ENCODE results near the gene CD320.
A peak's percentile ranks its signal among the peaks of the same experiment; 100 is the strongest.
"Not testable (repeated sequence)": the region's sequence is repeated elsewhere in the genome, so short reads cannot be mapped to it uniquely, and the experiment has no call there.

Gene CD320

GRCh38 chr19:8307965-8308866, at the start of gene CD320:
CD320 (minus strand) TSS chr19:8308358; CDS start chr19:8308290, 68 bp downstream.
- FAIRE-seq (peak; percentile 92), DNase-seq (ENCODE audit: extremely low spot score, insufficient read length, low read depth) (peak; percentile 89)

DNA sequence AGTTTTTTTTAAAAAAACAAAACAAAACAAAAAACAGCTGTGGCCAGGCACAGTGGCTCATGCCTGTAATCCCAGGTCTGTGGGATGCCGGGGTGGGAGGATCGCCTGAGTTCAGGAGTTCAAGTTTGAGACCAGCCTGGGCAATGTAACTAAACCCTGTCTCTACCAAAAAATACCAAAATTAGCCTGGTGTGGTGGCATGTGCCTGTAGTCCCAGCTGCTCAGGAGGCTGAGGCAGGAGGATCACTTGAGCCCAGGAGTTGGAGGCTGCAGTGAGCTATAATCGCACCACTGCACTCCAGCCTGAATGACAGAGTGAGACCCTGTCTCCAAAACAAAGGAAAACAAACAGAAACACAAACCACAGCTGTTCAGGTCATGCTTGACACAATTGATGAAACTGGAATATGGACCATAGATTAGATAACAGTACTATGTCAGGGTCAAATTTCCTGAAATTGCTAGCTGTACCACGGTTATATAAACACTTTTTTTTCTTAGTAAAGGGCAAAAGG, 48.9 kb upstream of the CD320 start:
- FAIRE-seq = no peak
- DNase-seq (ENCODE audit: extremely low spot score, insufficient read length, low read depth) = no peak

DNA sequence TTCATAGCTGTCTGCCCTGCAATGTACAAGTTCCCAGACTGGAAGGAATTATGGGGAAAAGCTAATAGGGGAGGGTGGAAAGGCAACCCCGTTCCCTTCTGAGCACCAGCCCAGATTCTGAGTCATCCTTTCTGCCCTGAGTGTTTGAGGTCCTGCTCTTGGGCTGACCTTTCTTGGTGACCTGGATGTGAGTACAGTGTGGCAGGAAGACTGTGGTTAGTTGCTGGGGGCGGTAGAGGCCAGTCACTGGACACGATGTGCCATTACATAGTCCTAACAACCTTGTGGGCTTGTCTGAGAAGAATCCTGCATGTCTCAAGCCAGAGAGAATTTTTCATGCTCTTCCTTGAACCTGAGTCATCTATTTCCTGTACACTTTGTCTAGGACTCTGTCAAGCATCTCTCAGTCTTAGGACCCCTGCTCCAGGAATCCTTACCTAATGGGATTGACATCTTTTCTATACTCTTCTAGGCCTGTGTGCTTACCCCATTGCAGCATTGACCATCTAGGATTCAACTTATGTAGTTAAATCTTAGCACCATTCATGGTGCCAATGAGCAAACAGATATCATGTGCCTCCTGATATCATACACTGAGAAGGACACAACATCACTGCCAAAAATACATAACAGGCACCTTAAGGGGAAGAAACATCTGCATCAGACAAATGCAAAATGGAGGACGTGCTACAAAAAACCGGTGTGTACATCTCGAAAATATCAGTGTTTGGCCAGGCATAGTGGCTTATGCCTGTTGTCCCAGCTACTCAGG, 47.7 kb upstream of the CD320 start:
- DNase-seq (ENCODE audit: extremely low spot score, insufficient read length, low read depth) (no peak), FAIRE-seq (no peak)

GRCh38 chr19:8352845-8353244, 44.7 kb upstream of the CD320 start:
- not testable (repeated sequence) for FAIRE-seq; DNase-seq (ENCODE audit: extremely low spot score, insufficient read length, low read depth)

- no peak for DNase-seq (ENCODE audit: extremely low spot score, insufficient read length, low read depth)
- no peak for FAIRE-seq
Observed at GRCh38 chr19:8352134-8352827, 44.1 kb upstream of the CD320 start.

DNA sequence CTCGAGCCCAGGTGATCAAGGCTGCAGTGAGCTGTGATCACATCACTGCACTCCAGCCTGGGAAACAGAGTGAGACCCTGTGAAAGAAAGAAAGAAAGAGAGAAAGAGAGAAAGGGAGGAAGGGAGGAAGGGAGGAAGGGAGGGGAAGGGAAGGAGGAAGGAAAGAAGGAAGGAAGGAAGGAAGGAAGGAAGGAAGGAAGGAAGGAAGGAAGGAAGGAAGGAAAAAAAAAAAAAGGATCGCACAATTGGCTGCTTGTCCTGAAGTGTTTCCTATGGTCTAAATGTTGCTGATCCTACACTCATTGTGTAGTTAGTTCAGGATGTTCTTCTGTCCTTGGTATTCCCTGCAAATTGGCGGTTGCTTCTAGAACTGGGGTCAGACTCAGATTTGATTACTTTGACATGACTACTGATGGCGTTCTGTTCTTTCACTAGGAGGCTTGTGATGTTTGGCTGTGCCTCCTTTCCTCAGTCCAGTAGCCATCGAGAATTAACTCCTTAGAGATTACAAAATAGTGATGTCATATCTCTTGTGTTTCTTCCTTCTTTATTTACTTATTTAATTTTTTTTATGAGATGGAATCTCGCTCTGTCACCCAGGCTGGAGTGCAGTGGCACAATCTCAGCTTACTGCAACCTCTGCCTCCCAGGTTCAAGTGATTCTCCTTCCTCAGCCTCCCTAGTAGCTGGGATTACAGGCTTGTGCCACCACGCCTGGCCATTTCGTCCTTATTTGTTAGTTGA, 41.6 kb upstream of the CD320 start:
- not testable (repeated sequence) for FAIRE-seq

DNA sequence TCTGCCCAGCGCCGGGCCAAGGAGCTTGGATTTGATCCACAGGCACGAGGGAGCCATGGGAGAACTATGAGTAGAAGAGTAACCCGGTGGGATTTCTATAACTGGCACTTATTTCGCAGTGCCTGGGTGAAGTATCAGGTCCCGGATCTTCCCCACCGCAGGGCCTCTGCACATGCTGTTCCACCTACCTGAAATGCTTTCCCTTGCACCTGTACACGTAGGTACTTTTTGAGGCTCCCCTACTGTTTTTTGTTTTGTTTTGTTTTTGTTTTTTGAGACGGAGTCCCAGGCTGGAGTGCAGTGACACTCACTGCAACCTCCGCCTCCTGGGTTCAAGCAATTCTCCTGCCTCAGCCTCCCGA, 35.3 kb upstream of the CD320 start:
- FAIRE-seq = no peak
- no peak for DNase-seq (ENCODE audit: extremely low spot score, insufficient read length, low read depth)

More for the DNA sequence above, 41.6 kb upstream of the CD320 start:
- not testable (repeated sequence) for DNase-seq (ENCODE audit: extremely low spot score, insufficient read length, low read depth)

- FAIRE-seq (peak; percentile 85), DNase-seq (ENCODE audit: extremely low spot score, insufficient read length, low read depth) (peak; percentile 97)
Observed at GRCh38 chr19:8342684-8343482, 34.7 kb upstream of the CD320 start, which contains the start of gene KANK3. KANK3 (minus strand) TSS chr19:8343262; CDS start chr19:8337828, 5,434 bp downstream.

DNA sequence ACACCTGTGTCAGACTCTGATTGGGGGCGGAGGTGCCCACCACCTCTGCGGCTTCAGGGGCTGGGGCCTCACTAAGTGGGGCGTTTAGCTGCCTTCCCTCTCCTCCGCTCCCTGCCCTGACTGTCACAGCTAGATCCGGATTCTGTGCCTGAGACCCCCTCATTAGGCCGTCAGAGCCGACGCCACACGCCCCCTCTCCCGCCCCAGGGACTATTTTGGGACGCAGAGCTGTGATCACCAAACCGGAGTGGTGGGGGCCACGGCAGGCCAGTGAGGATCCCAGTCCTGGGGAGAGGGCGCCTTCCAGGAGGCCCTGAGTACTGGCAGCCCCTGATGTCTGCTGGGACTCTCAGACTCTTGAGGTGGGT, 34.1 kb upstream of the CD320 start:
- FAIRE-seq (no peak), DNase-seq (ENCODE audit: extremely low spot score, insufficient read length, low read depth) (no peak)

DNA sequence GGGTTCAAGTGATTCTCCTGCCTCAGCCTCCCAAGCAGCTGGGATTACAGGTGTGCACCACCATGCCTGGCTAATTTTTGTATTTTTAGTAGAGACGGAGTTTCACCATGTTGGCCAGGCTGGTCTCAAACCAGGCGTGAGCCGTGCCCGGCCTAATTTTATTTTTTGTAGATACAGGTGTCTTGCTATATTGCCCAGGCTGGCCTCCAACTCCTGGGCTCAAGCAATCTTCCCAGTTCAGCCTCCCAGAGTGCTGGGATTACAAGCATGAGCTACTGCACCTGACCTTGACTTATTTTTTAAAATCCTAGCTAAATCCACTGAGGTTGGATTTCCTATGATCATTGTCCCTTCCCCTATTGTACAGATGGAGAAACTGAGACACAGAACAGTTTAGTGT, 33.3 kb upstream of the CD320 start:
- not testable (repeated sequence) for FAIRE-seq; DNase-seq (ENCODE audit: extremely low spot score, insufficient read length, low read depth)

GRCh38 chr19:8340341-8341096, 32.4 kb upstream of the CD320 start:
- no peak for FAIRE-seq

GRCh38 chr19:8338835-8339234, 30.7 kb upstream of the CD320 start:
- DNase-seq (ENCODE audit: extremely low spot score, insufficient read length, low read depth) (no peak), FAIRE-seq (no peak)

More at GRCh38 chr19:8340341-8341096, 32.4 kb upstream of the CD320 start:
- DNase-seq (ENCODE audit: extremely low spot score, insufficient read length, low read depth) = no peak

DNA sequence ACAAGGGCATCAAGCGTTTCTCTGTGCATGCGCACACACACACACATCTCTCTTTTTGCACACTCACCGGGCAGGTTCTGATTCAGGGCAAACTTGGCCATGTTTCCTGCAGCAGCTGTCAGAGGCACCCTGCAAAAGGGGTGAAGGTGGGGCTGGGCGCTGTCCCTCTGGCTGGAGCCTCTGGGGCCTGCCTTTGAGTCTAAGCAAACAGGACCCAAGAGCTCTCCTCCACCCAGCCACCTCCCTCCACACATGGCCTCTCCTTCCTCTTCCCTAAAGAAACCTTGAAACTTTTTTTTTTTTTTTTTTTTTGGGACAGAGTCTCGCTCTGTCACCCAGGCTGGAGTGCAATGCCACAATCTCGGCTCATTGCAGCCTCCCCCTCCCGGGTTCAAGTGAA, 29.6 kb upstream of the CD320 start:
- DNase-seq (ENCODE audit: extremely low spot score, insufficient read length, low read depth) (no peak), FAIRE-seq (no peak)

- FAIRE-seq (no peak), DNase-seq (ENCODE audit: extremely low spot score, insufficient read length, low read depth) (no peak)
Observed at GRCh38 chr19:8336660-8337059, 28.5 kb upstream of the CD320 start.

- no peak for FAIRE-seq
- no peak for DNase-seq (ENCODE audit: extremely low spot score, insufficient read length, low read depth)
Observed at GRCh38 chr19:8336072-8336569, 28.0 kb upstream of the CD320 start.

GRCh38 chr19:8335343-8336071, 27.3 kb upstream of the CD320 start:
- FAIRE-seq (peak; percentile 15), DNase-seq (ENCODE audit: extremely low spot score, insufficient read length, low read depth) (no peak)
